Heart right ventricle (tissue), 16 donors: Measurements from ENCODE around the gene GGNBP2. TPM values are rescaled to one million over a fixed set of nuclear protein-coding genes. Genes with fewer than 3 reads are reported as not detected.

Experiments used
- ATAC-seq, 8 donors: fragments of 200-7000 bp; cut with Tn5 transposase; one replicate each; pipeline ENCODE4 v1.9.1; 2020; ENCODE audit warnings: mild to moderate bottlenecking in 8 of 8, moderate library complexity in 8 of 8, moderate number of reproducible peaks in 1 of 8
- DNase-seq, 2 donors: peaks; one replicate each; pipeline ENCODE4 v3.0.0-alpha.2; 2020
- H3K27ac ChIP-seq, 10 donors: fragments of 200-600 bp; sonication (generic) in 2 of 10; one replicate each; pipeline versions ENCODE4 v1.5.0 to v1.8.0; 2020 to 2022; ENCODE audit warnings: mild to moderate bottlenecking in 3 of 10
- H3K27me3 ChIP-seq, 7 donors: fragments of 200-600 bp; one replicate each; pipeline ENCODE4 v1.8.0; 2021 to 2022; ENCODE audit warnings: mild to moderate bottlenecking in 2 of 7
- H3K36me3 ChIP-seq, 9 donors: fragments of 200-600 bp; sonication (generic) in 1 of 9; one replicate each; pipeline versions ENCODE4 v1.5.0 to v1.8.0; 2020 to 2022; ENCODE audit warnings: mild to moderate bottlenecking in 2 of 9
- H3K4me1 ChIP-seq, 9 donors: fragments of 200-600 bp; sonication (generic) in 1 of 9; one replicate each; pipeline versions ENCODE4 v1.5.0 to v1.8.0; 2020 to 2022; ENCODE audit warnings: mild to moderate bottlenecking in 4 of 9
- H3K4me3 ChIP-seq, 10 donors: fragments of 200-600 bp; sonication (generic) in 2 of 10; one replicate each; pipeline versions ENCODE4 v1.5.0 to v1.8.0; 2020 to 2022; ENCODE audit warnings: mild to moderate bottlenecking in 7 of 10, moderate library complexity in 2 of 10
- H3K9me3 ChIP-seq, 11 donors: fragments of 200-600 bp in 10 of 11; sonication (generic) in 2 of 11; one replicate each; pipeline versions ENCODE4 v1.5.0 to v1.8.0; 2013 to 2022; ENCODE audit warnings: mild to moderate bottlenecking in 2 of 11, control low read depth in 1 of 11, moderate library complexity in 1 of 11
- WGBS, 2 donors: extraction: QIAGEN DNeasy Blood & Tissue Kit; methylation state at CpG; one replicate each; pipeline ENCODE4 v1.1.7; 2013; ENCODE audit warnings: inconsistent platforms in 1 of 2; 5-methylcytosine and 5-hydroxymethylcytosine counted together
- intact Hi-C, 10 donors: fragments of 100-400 bp; cut with DNase I; formaldehyde crosslinking; loops; one replicate each; pipeline versions ENCODE4 v1.11.1 to v1.14.2; 2022
- polyA plus RNA-seq, 2 donors: library from polyadenylated mRNA; stranded (reverse); fragments of 200-250 nt; gene quantifications; one replicate each; pipeline ENCODE4 v1.2.3, GENCODE V29; 2013
- total RNA-seq, 10 donors: library from RNA; stranded (reverse); fragmentation: NEBNext Ultra II Directional in 3 of 10; extraction: Animal tissue kit (Norgen Biotek cat#: 25700) in 3 of 10; gene quantifications; one replicate each; pipeline versions ENCODE4 v1.2.1 to v1.2.4, GENCODE V29; 2021 to 2023
- TF ChIP-seq, protein P1 (sequence below), 9 donors: fragments of 200-600 bp; sonication (generic) in 2 of 9; IDR thresholded peaks; one replicate each; pipeline versions ENCODE4 v1.5.0 to v1.8.0; 2021 to 2022; ENCODE audit warnings: antibody characterized with exemption in 9 of 9, mild to moderate bottlenecking in 5 of 9, moderate library complexity in 1 of 9
- donor health status: Arrhythmogenic right ventricular cardiomyopathy.
- donor health status: ischemic (EF 13 %, LVEDD 7.1; RV severe dilation, severe dysfunction).
- donor health status: healthy with polysubstance abuse.
- donor health status: DM: no; HTN: yes; CAD: no.
- donor health status: DM: no; HTN: no; CAD: no.
- donor health status: ischemic (EF 25% LVEDD 6.9; RV normal size, moderate dysfunction).
- donor health status: ischemic (EF 25% LVEDD 5.7; RV mildly dilated, moderate dysfunction).
- donor health status: healthy.
- donor health status: DM: yes; HTN: yes; CAD: no.
- donor health status: Ischemic cardiomyopathy.
- donor health status: ischemic (EF 35%, LVEDD 5.7; RV mildly dilated, moderate dysfunction).
- donor health status: nonischemic (EF 11% LVEDD 7.7; RV severe dilation, severe dysfunction).
- donor health status: DM: yes; HTN: yes; CAD: no.
- donor health status: PGD.
- donor health status: ischemic (EF 29% LVEDD 5.4; RV normal size, mild dysfunction).
- donor health status: nonischemic (EF 23%, LVEDD 6.1; RV moderate dilation, normal function).

The GGNBP2 gene
- total and polyA plus RNA-seq, 12 donors, result 25.9 to 51.2 (median 45.8) TPM

DNA sequence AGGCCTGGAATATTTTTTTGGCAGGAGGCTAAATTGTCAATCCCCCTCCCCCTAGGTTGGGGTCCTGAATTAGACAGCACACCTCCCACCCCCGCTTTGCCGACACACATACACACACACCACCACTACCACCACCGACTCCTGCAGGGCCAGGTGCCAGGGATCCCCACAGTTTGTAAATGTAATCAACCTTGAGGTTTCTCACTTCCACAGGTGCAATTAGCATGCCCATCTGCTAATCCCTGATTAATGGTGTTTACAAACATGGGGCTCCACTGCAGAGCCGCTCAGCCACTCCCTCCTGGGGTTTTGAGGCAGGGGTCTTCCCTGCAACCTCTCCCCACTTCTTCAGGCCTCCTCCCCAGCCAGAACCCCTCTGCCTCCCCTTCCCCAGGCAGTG is 68.4 kb downstream of the GGNBP2 start:
- no peak for ATAC-seq
- Histone ChIP-seq H3K9me3 (peaks cover 0 to 3% (median 0%) of the 10 kb centered on the region in 11 donors), H3K4me1 (peaks cover 0 to 11% (median 4%) of the 10 kb centered on the region in 9 donors), H3K4me3 (no peak overlapping the region), H3K27me3 (peaks cover 0 to 42% (median 34%) of the 10 kb centered on the region in 7 donors), H3K36me3 (no peaks in the 10 kb centered on the region), H3K27ac (no peak overlapping the region)
- DNase-seq, result no peak
- 42 to 51% methylated on average over 4 of the region's 4 CpGs for WGBS, 2 donors
- intact Hi-C loops, result no loop called here
- TF ChIP-seq, protein P1, sequence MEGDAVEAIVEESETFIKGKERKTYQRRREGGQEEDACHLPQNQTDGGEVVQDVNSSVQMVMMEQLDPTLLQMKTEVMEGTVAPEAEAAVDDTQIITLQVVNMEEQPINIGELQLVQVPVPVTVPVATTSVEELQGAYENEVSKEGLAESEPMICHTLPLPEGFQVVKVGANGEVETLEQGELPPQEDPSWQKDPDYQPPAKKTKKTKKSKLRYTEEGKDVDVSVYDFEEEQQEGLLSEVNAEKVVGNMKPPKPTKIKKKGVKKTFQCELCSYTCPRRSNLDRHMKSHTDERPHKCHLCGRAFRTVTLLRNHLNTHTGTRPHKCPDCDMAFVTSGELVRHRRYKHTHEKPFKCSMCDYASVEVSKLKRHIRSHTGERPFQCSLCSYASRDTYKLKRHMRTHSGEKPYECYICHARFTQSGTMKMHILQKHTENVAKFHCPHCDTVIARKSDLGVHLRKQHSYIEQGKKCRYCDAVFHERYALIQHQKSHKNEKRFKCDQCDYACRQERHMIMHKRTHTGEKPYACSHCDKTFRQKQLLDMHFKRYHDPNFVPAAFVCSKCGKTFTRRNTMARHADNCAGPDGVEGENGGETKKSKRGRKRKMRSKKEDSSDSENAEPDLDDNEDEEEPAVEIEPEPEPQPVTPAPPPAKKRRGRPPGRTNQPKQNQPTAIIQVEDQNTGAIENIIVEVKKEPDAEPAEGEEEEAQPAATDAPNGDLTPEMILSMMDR (IDR thresholded peaks at IDR 0.05), result no peak

- Histone ChIP-seq H3K4me1 (peaks cover 0 to 3% (median 1%) of the 10 kb centered on the region in 9 donors), H3K4me3 (no peak overlapping the region), H3K9me3 (peaks cover 0 to 3% (median 0%) of the 10 kb centered on the region in 11 donors), H3K36me3 (no peaks in the 10 kb centered on the region), H3K27me3 (peaks cover 0 to 46% (median 39%) of the 10 kb centered on the region in 7 donors), H3K27ac (no peak overlapping the region)
- 54 to 60% methylated on average over 7 of the region's 7 CpGs for WGBS, 2 donors
- DNase-seq (no peak), ATAC-seq (no peak)
- TF ChIP-seq, protein P1 (IDR thresholded peaks at IDR 0.05), result no peak
- intact Hi-C loops, result no loop called here
Observed at GRCh38 chr17:36614081-36614480, 69.4 kb downstream of the GGNBP2 start.

DNA sequence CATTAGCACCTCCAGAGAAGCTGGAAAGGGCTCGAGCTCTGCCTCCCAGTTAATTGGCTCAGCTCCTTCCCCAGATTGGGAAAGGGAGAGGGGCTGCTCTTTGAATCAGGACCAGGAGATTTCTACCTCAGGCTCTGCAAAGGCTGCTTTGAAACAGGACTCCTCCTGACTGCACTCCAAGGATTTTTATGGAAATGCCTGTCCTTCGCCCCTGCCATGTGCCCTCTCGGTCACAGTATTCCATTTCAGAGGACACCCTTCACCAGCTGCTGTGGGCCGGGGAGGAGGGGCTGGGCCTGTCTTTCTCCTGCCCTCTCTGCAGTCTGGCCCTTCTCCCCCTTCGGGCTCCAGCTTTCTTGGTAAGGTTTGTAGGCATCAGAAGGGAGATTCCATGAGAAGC is 70.2 kb downstream of the GGNBP2 start:
- Histone ChIP-seq H3K27me3 (peaks cover 0 to 48% (median 39%) of the 10 kb centered on the region in 7 donors), H3K9me3 (peaks cover 0 to 3% (median 0%) of the 10 kb centered on the region in 11 donors), H3K36me3 (no peaks in the 10 kb centered on the region), H3K4me3 (no peak overlapping the region), H3K27ac (no peak overlapping the region), H3K4me1 (no peaks in the 10 kb centered on the region)
- intact Hi-C loops, result no loop called here
- TF ChIP-seq, protein P1 (IDR thresholded peaks at IDR 0.05), result no peak
- no peak for ATAC-seq
- no peak for DNase-seq
- 35 to 41% methylated on average over 5 of the region's 5 CpGs for WGBS, 2 donors

- intact Hi-C loops, result no loop called here
- TF ChIP-seq, protein P1 (IDR thresholded peaks at IDR 0.05), result no peak
- 79% methylated on average over 16 of the region's 16 CpGs for WGBS, 2 donors
- DNase-seq (no peak), ATAC-seq (no peak)
- no peaks in the 10 kb centered on the region for H3K36me3 ChIP-seq
- H3K27ac ChIP-seq, result no peak overlapping the region
- H3K4me3 ChIP-seq, result no peak overlapping the region
- peaks cover 0 to 48% (median 39%) of the 10 kb centered on the region in 7 donors for H3K27me3 ChIP-seq
- H3K9me3 ChIP-seq, result peaks cover 0 to 1% (median 0%) of the 10 kb centered on the region in 11 donors
- no peaks in the 10 kb centered on the region for H3K4me1 ChIP-seq
Observed at GRCh38 chr17:36616061-36617029, 71.6 kb downstream of the GGNBP2 start.
